Liver (tissue), 9 donors: ENCODE data around the gene PCSK6. TPM values are rescaled to one million over a fixed set of nuclear protein-coding genes. Genes with fewer than 3 reads are reported as not detected.

Experiments used
- DNase-seq: peaks from one replicate; pipeline ENCODE4 v3.0.0-alpha.2; 2017; ENCODE audit warnings: low spot score
- H3K27ac ChIP-seq, 2 donors: one replicate each; pipeline ENCODE4 v1.7.0; 2013; ENCODE audit warnings: inconsistent platforms in 2 of 2, low read length in 2 of 2, control low read depth in 1 of 2, low read depth in 1 of 2, mild to moderate bottlenecking in 1 of 2
- H3K27me3 ChIP-seq, 4 donors: one replicate each; pipeline versions ENCODE4 v1.6.1 to v1.7.0; 2013; ENCODE audit warnings: low read length in 3 of 4, inconsistent platforms in 1 of 4, mild to moderate bottlenecking in 1 of 4, moderate library complexity in 1 of 4; ENCODE audit not compliant: control insufficient read depth in 4 of 4, insufficient read depth in 4 of 4
- H3K36me3 ChIP-seq, 4 donors: one replicate each; pipeline versions ENCODE4 v1.6.1 to v1.7.0; 2013; ENCODE audit warnings: low read length in 3 of 4, mild to moderate bottlenecking in 3 of 4, low read depth in 1 of 4, moderate library complexity in 1 of 4; ENCODE audit not compliant: control insufficient read depth in 4 of 4, insufficient read depth in 3 of 4
- H3K4me1 ChIP-seq, 4 donors: one replicate each; pipeline versions ENCODE4 v1.6.1 to v1.7.0; 2013; ENCODE audit warnings: low read length in 3 of 4, mild to moderate bottlenecking in 3 of 4, moderate library complexity in 1 of 4; ENCODE audit not compliant: control insufficient read depth in 4 of 4, insufficient read depth in 4 of 4
- H3K4me3 ChIP-seq, 3 donors: one replicate each; pipeline versions ENCODE4 v1.6.1 to v1.7.0; 2013; ENCODE audit warnings: low read length in 3 of 3, control low read depth in 1 of 3, low read depth in 1 of 3, mild to moderate bottlenecking in 1 of 3
- H3K9ac ChIP-seq, 2 donors: one replicate each; pipeline ENCODE4 v1.7.0; 2013; ENCODE audit warnings: low read length in 2 of 2, mild to moderate bottlenecking in 2 of 2, moderate library complexity in 2 of 2, control low read depth in 1 of 2, low read depth in 1 of 2
- H3K9me3 ChIP-seq, 4 donors: one replicate each; pipeline versions ENCODE4 v1.6.1 to v1.7.0; 2013; ENCODE audit warnings: low read length in 3 of 4; ENCODE audit not compliant: control insufficient read depth in 4 of 4
- ATF3 ChIP-seq: IDR thresholded peaks from 2 replicates; pipeline ENCODE4 v1.6.1; 2016; ENCODE audit warnings: antibody characterized with exemption
- CTCF ChIP-seq: fragments of 150-350 bp; IDR thresholded peaks from 2 replicates; pipeline ENCODE4 v1.5.1; 2017; ENCODE audit warnings: improper control_type of control experiment, low read depth, low read length; ENCODE audit not compliant: missing input control
- EGR1 ChIP-seq, 2 donors: IDR thresholded peaks; 2 replicates each; pipeline ENCODE4 v1.6.1; 2016 to 2018; ENCODE audit warnings: antibody characterized with exemption in 2 of 2, low read depth in 2 of 2
- FOXA1 ChIP-seq: IDR thresholded peaks from 2 replicates; pipeline ENCODE4 v1.6.1; 2016; ENCODE audit warnings: antibody characterized with exemption
- FOXA2 ChIP-seq: IDR thresholded peaks from 2 replicates; pipeline ENCODE4 v1.6.1; 2016; ENCODE audit warnings: antibody characterized with exemption
- GABPA ChIP-seq, 2 donors: IDR thresholded peaks in 1 of 2; conservative IDR thresholded peaks in 1 of 2; 2 replicates each; pipeline ENCODE4 v1.6.1; 2016; ENCODE audit warnings: antibody characterized with exemption in 2 of 2, mild to moderate bottlenecking in 1 of 2, moderate library complexity in 1 of 2
- HNF4A ChIP-seq, 2 donors: conservative IDR thresholded peaks; 2 replicates each; pipeline ENCODE4 v1.6.1; 2016; ENCODE audit warnings: antibody characterized with exemption in 2 of 2, mild to moderate bottlenecking in 2 of 2
- HNF4G ChIP-seq: IDR thresholded peaks from 2 replicates; pipeline ENCODE4 v1.6.1; 2016; ENCODE audit warnings: antibody characterized with exemption
- JUND ChIP-seq, 2 donors: IDR thresholded peaks; 2 replicates each; pipeline ENCODE4 v1.6.1; 2016; ENCODE audit warnings: antibody characterized with exemption in 2 of 2
- MAX ChIP-seq: IDR thresholded peaks from 2 replicates; pipeline ENCODE4 v1.6.1; 2016; ENCODE audit warnings: antibody characterized with exemption
- NR2F2 ChIP-seq: IDR thresholded peaks from 2 replicates; pipeline ENCODE4 v1.6.1; 2016; ENCODE audit warnings: antibody characterized with exemption
- RAD21 ChIP-seq, 2 donors: IDR thresholded peaks; 2 replicates each; pipeline ENCODE4 v1.6.1; 2016; ENCODE audit warnings: antibody characterized with exemption in 2 of 2, mild to moderate bottlenecking in 2 of 2
- REST ChIP-seq: IDR thresholded peaks from 2 replicates; pipeline ENCODE4 v1.6.1; 2016; ENCODE audit warnings: antibody characterized with exemption, mild to moderate bottlenecking
- RXRA ChIP-seq, 2 donors: IDR thresholded peaks; 2 replicates each; pipeline ENCODE4 v1.6.1; 2017 to 2018; ENCODE audit warnings: antibody characterized with exemption in 2 of 2, mild to moderate bottlenecking in 1 of 2
- SP1 ChIP-seq: IDR thresholded peaks from 2 replicates; pipeline ENCODE4 v1.6.1; 2018; ENCODE audit warnings: antibody characterized with exemption, mild to moderate bottlenecking
- TAF1 ChIP-seq: conservative IDR thresholded peaks from 2 replicates; pipeline ENCODE4 v1.6.1; 2016; ENCODE audit warnings: antibody characterized with exemption, mild to moderate bottlenecking
- YY1 ChIP-seq: IDR thresholded peaks from 2 replicates; pipeline ENCODE4 v1.6.1; 2016; ENCODE audit warnings: antibody characterized with exemption, mild to moderate bottlenecking
- ZBTB33 ChIP-seq: IDR thresholded peaks from 2 replicates; pipeline ENCODE4 v1.6.1; 2016; ENCODE audit warnings: antibody characterized with exemption
- WGBS: extraction: QIAGEN DNeasy Blood & Tissue Kit; methylation state at CpG from one replicate; pipeline ENCODE4 v1.1.7; 2013; 5-methylcytosine and 5-hydroxymethylcytosine counted together
- polyA plus RNA-seq, 2 donors: library from polyadenylated mRNA; stranded (reverse) in 1 of 2; unstranded in 1 of 2; fragments of 200-250 nt in 1 of 2; fragments of >200 nt in 1 of 2; fragmentation: Nextera tagmentation in 1 of 2; extraction: Ambion mirVana in 1 of 2; gene quantifications; one replicate each; pipeline versions ENCODE4 v1.2.1 to v1.2.3, GENCODE V29; 2013 to 2015
- total RNA-seq, 2 donors: library from RNA; depleted of rRNA; stranded (reverse); fragments of >200 nt; gene quantifications; one replicate each; pipeline ENCODE4 v1.2.3, GENCODE V29; 2014
- donor health status: healthy.
- donor health status: healthy.
- donor health status: healthy.
- donor health status: healthy.
- donor health status: healthy.

PCSK6 gene
- total and polyA plus RNA-seq, 4 donors: 94.8 to 398 (median 168) TPM

GRCh38 chr15:101306341-101307047, 183.0 kb downstream of the PCSK6 start:
- no peak for DNase-seq
- Histone ChIP-seq H3K27me3 (no peaks in the 10 kb centered on the region), H3K9ac (no peak overlapping the region), H3K36me3 (peaks cover 8 to 52% (median 28%) of the 10 kb centered on the region in 4 donors), H3K4me1 (no peaks in the 10 kb centered on the region), H3K4me3 (no peak overlapping the region), H3K27ac (no peak overlapping the region), H3K9me3 (no peaks in the 10 kb centered on the region)
- WGBS: 83% methylated on average over 10 of the region's 10 CpGs
- no peak for TF ChIP-seq EGR1 (IDR thresholded peaks at IDR 0.05; ENCODE audit: low read depth in 2 of 2)
- no peak for TF ChIP-seq FOXA2
- no peak for TF ChIP-seq HNF4A (conservative IDR thresholded peaks at IDR 0.05)
- TF ChIP-seq TAF1: no peak
- no peak for TF ChIP-seq NR2F2
- TF ChIP-seq YY1: no peak
- TF ChIP-seq ZBTB33: no peak
- no peak for TF ChIP-seq ATF3
- TF ChIP-seq RAD21 (IDR thresholded peaks at IDR 0.05): no peak
- TF ChIP-seq RXRA (IDR thresholded peaks at IDR 0.05): no peak
- TF ChIP-seq GABPA (IDR thresholded peaks at IDR 0.05 in 1 of 2, conservative IDR thresholded peaks at IDR 0.05 in 1 of 2): no peak
- TF ChIP-seq SP1: no peak
- no peak for TF ChIP-seq REST
- no peak for TF ChIP-seq CTCF
- no peak for TF ChIP-seq JUND (IDR thresholded peaks at IDR 0.05)

GRCh38 chr15:101305820-101306255, 183.7 kb downstream of the PCSK6 start:
- Histone ChIP-seq H3K27ac (no peak overlapping the region), H3K4me3 (no peak overlapping the region), H3K4me1 (no peaks in the 10 kb centered on the region), H3K9me3 (no peaks in the 10 kb centered on the region), H3K36me3 (peaks cover 8 to 49% (median 27%) of the 10 kb centered on the region in 4 donors), H3K9ac (no peak overlapping the region), H3K27me3 (no peaks in the 10 kb centered on the region)
- WGBS: 84% methylated on average over 8 of the region's 8 CpGs
- DNase-seq: no peak
- no peak for TF ChIP-seq MAX
- no peak for TF ChIP-seq HNF4G
- no peak for TF ChIP-seq FOXA1
- no peak for TF ChIP-seq GABPA (IDR thresholded peaks at IDR 0.05 in 1 of 2, conservative IDR thresholded peaks at IDR 0.05 in 1 of 2)
- TF ChIP-seq YY1: no peak
- TF ChIP-seq TAF1: no peak
- TF ChIP-seq RAD21 (IDR thresholded peaks at IDR 0.05): no peak
- no peak for TF ChIP-seq EGR1 (IDR thresholded peaks at IDR 0.05; ENCODE audit: low read depth in 2 of 2)
- no peak for TF ChIP-seq FOXA2
- TF ChIP-seq SP1: no peak
- TF ChIP-seq RXRA (IDR thresholded peaks at IDR 0.05): no peak
- TF ChIP-seq HNF4A (conservative IDR thresholded peaks at IDR 0.05): no peak
- TF ChIP-seq ZBTB33: no peak
- TF ChIP-seq ATF3: no peak
